ENCODE results near the gene FIZ1. TPM values are rescaled to one million over a fixed set of nuclear protein-coding genes. Genes with fewer than 3 reads are reported as not detected.

The FIZ1 gene
- total and polyA plus RNA-seq, 7 donors: 3.5 to 9.6 (median 8.9) TPM

DNA sequence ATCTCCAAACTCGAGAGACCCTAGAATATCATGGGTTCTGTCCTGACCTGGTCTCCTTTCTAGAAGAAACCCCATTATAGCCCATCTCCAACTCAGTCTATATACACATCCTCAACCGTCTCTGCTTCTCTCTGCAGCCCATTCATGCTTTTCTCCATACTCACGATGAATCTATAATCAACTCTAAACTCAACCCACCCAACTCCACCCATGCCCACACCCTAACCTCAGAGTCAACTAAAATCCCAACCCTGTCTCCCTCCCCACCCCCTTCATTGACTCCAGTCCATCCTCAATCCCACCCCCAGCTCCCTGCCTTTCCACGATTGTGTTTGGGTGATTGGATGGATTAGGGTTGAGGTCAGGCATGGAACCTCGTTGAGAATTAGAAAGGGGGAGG is 55.8 kb downstream of the FIZ1 start:
- H3K27ac ChIP-seq: no peak overlapping the region
- peaks cover 0 to 38% (median 27%) of the 10 kb centered on the region in 3 donors for H3K27me3 ChIP-seq

DNA sequence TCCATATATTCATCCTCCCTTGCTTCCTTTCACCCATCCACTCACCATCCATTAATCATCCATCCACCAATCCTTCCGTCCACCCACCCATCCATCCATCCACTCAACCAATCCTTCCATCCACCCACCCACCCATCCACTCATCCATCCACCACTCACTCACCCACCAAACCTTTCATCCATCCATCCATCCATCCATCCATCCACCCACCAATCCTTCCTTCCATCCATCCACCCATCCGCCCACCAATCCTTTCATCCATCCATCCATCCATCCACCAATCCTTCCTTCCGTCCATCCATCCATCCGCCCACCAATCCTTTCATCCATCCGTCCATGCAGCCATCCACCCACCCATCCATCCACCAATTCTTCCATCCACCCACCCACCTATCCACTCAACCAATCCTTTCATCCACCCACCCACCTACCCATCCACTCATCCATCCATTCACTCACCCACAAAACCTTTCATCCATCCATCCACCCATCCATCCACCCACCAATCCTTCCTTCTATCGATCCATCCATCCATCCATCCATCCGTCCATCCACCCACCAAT is 56.9 kb downstream of the FIZ1 start:
- H3K9me3 ChIP-seq: no peaks in the 10 kb centered on the region
- no peak overlapping the region for H3K4me3 ChIP-seq
- H3K36me3 ChIP-seq: no peaks in the 10 kb centered on the region
- H3K27ac ChIP-seq: no peak overlapping the region
- peaks cover 0 to 36% (median 18%) of the 10 kb centered on the region in 3 donors for H3K27me3 ChIP-seq
- intact Hi-C loops (cut with DNase I): no loop called here
- TF ChIP-seq POLR2AphosphoS5 (IDR thresholded peaks at IDR 0.05) (no peak), EP300 (IDR thresholded peaks at IDR 0.05) (no peak), POLR2A (IDR thresholded peaks at IDR 0.05) (no peak)
- TF ChIP-seq, protein P1, sequence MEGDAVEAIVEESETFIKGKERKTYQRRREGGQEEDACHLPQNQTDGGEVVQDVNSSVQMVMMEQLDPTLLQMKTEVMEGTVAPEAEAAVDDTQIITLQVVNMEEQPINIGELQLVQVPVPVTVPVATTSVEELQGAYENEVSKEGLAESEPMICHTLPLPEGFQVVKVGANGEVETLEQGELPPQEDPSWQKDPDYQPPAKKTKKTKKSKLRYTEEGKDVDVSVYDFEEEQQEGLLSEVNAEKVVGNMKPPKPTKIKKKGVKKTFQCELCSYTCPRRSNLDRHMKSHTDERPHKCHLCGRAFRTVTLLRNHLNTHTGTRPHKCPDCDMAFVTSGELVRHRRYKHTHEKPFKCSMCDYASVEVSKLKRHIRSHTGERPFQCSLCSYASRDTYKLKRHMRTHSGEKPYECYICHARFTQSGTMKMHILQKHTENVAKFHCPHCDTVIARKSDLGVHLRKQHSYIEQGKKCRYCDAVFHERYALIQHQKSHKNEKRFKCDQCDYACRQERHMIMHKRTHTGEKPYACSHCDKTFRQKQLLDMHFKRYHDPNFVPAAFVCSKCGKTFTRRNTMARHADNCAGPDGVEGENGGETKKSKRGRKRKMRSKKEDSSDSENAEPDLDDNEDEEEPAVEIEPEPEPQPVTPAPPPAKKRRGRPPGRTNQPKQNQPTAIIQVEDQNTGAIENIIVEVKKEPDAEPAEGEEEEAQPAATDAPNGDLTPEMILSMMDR (IDR thresholded peaks at IDR 0.05): no peak
- H3K4me1 ChIP-seq: peaks cover 0 to 5% (median 0%) of the 10 kb centered on the region in 4 donors
- WGBS, 2 donors: 92% methylated on average over 7 of the region's 7 CpGs
- DNase-seq: no peak

More for the DNA sequence above, 55.8 kb downstream of the FIZ1 start:
- H3K36me3 ChIP-seq: no peaks in the 10 kb centered on the region
- peaks cover 0 to 8% (median 0%) of the 10 kb centered on the region in 4 donors for H3K4me1 ChIP-seq
- DNase-seq: no peak
- 62 to 81% methylated on average over 5 of the region's 5 CpGs for WGBS, 2 donors
- intact Hi-C loops (cut with DNase I): no loop called here
- TF ChIP-seq EP300 (IDR thresholded peaks at IDR 0.05) (no peak), POLR2AphosphoS5 (IDR thresholded peaks at IDR 0.05) (no peak), POLR2A (IDR thresholded peaks at IDR 0.05) (no peak)
- TF ChIP-seq, protein P1 (IDR thresholded peaks at IDR 0.05): no peak
- H3K9me3 ChIP-seq: no peaks in the 10 kb centered on the region
- no peak overlapping the region for H3K4me3 ChIP-seq

Other genes starting within 250 kb of the FIZ1 start
- gene COX6B2, start 244.8 kb downstream of the FIZ1 start, total RNA-seq: under 1 TPM in 1 of 4 donors, not detected in 3; 0.16 TPM
- gene COX6B2, start 244.8 kb downstream of the FIZ1 start, polyA plus RNA-seq: 1 to 10 TPM in 2 of 3 donors, under 1 TPM in 1; 0.60 to 3.8 (median 1.4) TPM
- gene GARIN5B, start 236.3 kb downstream of the FIZ1 start, total RNA-seq: not detected
- not detected for gene GARIN5B, start 236.3 kb downstream of the FIZ1 start, polyA plus RNA-seq
- gene IL11, start 229.1 kb downstream of the FIZ1 start, total RNA-seq: 1 to 10 TPM in 1 of 4 donors, under 1 TPM in 1, not detected in 2; 0.81 to 4.4 TPM
- under 1 TPM in 1 of 3 donors, not detected in 2; 0.74 TPM for gene IL11, start 229.1 kb downstream of the FIZ1 start, polyA plus RNA-seq
- gene TMEM190, start 222.7 kb downstream of the FIZ1 start, total RNA-seq: not detected
- under 1 TPM in 1 of 3 donors, not detected in 2; 0.26 TPM for gene TMEM190, start 222.7 kb downstream of the FIZ1 start, polyA plus RNA-seq
- 1 to 10 TPM in 1 of 4 donors, under 1 TPM in 2, not detected in 1; 0.54 to 1.7 (median 0.66) TPM for gene TMEM238, start 215.2 kb downstream of the FIZ1 start, total RNA-seq
- gene TMEM238, start 215.2 kb downstream of the FIZ1 start, polyA plus RNA-seq: under 1 TPM in 2 of 3 donors, not detected in 1; 0.90 to 0.92 TPM
- 100 to 1,000 TPM; 253 to 607 (median 503) TPM for gene RPL28, start 213.6 kb downstream of the FIZ1 start, total RNA-seq
- 1,000 to 10,000 TPM; 1,833 to 2,816 (median 2,129) TPM for gene RPL28, start 213.6 kb downstream of the FIZ1 start, polyA plus RNA-seq
- gene UBE2S, start 191.7 kb downstream of the FIZ1 start, total RNA-seq: 10 to 100 TPM; 11.8 to 23.9 (median 14.8) TPM
- 10 to 100 TPM in 2 of 3 donors, 1 to 10 TPM in 1; 6.6 to 32.6 (median 16.2) TPM for gene UBE2S, start 191.7 kb downstream of the FIZ1 start, polyA plus RNA-seq
- gene SHISA7, start 156.2 kb downstream of the FIZ1 start, total RNA-seq: under 1 TPM in 3 of 4 donors, not detected in 1; 0.28 to 0.41 (median 0.36) TPM
- gene SHISA7, start 156.2 kb downstream of the FIZ1 start, polyA plus RNA-seq: under 1 TPM in 1 of 3 donors, not detected in 2; 0.04 TPM
- 100 to 1,000 TPM in 2 of 4 donors, 10 to 100 TPM in 2; 90.3 to 114 (median 101) TPM for gene ISOC2, start 137.9 kb downstream of the FIZ1 start, total RNA-seq
- gene ISOC2, start 137.9 kb downstream of the FIZ1 start, polyA plus RNA-seq: 100 to 1,000 TPM; 147 to 173 (median 162) TPM
- gene C19orf85, start 134.8 kb downstream of the FIZ1 start, total RNA-seq: not detected
- under 1 TPM in 1 of 3 donors, not detected in 2; 0.07 TPM for gene C19orf85, start 134.8 kb downstream of the FIZ1 start, polyA plus RNA-seq
- gene ZNF628, start 122.9 kb downstream of the FIZ1 start, total RNA-seq: 10 to 100 TPM in 1 of 4 donors, 1 to 10 TPM in 3; 1.4 to 15.0 (median 3.7) TPM
- gene ZNF628, start 122.9 kb downstream of the FIZ1 start, polyA plus RNA-seq: 10 to 100 TPM in 1 of 3 donors, 1 to 10 TPM in 2; 1.8 to 10.1 (median 2.5) TPM
- 10 to 100 TPM in 1 of 4 donors, 1 to 10 TPM in 3; 6.4 to 10.5 (median 8.4) TPM for gene NAT14, start 114.3 kb downstream of the FIZ1 start, total RNA-seq
- 10 to 100 TPM in 1 of 3 donors, 1 to 10 TPM in 2; 1.4 to 13.7 (median 2.4) TPM for gene NAT14, start 114.3 kb downstream of the FIZ1 start, polyA plus RNA-seq
- gene SSC5D, start 111.1 kb downstream of the FIZ1 start, total RNA-seq: 10 to 100 TPM in 3 of 4 donors, 1 to 10 TPM in 1; 9.9 to 66.7 (median 19.2) TPM
- gene SSC5D, start 111.1 kb downstream of the FIZ1 start, polyA plus RNA-seq: 1 to 10 TPM in 2 of 3 donors, not detected in 1; 1.2 to 3.8 TPM
- not detected for gene SBK2, start 62.4 kb downstream of the FIZ1 start, total RNA-seq
- not detected for gene SBK2, start 62.4 kb downstream of the FIZ1 start, polyA plus RNA-seq
- under 1 TPM in 1 of 4 donors, not detected in 3; 0.36 TPM for gene SBK3, start 54.0 kb downstream of the FIZ1 start, total RNA-seq
- gene SBK3, start 54.0 kb downstream of the FIZ1 start, polyA plus RNA-seq: under 1 TPM in 1 of 3 donors, not detected in 2; 0.23 TPM
- gene ZNF579, start 18.7 kb downstream of the FIZ1 start, total RNA-seq: 1 to 10 TPM; 1.4 to 3.0 (median 2.2) TPM
- gene ZNF579, start 18.7 kb downstream of the FIZ1 start, polyA plus RNA-seq: 1 to 10 TPM in 2 of 3 donors, under 1 TPM in 1; 0.69 to 4.0 (median 1.8) TPM
- 10 to 100 TPM; 24.5 to 37.1 (median 31.3) TPM for gene ZNF524, start 771 bp upstream of the FIZ1 start, total RNA-seq
- 10 to 100 TPM; 44.1 to 49.2 (median 45.5) TPM for gene ZNF524, start 771 bp upstream of the FIZ1 start, polyA plus RNA-seq
- 1 to 10 TPM; 2.3 to 8.6 (median 3.4) TPM for gene ZNF865, start 6.1 kb upstream of the FIZ1 start, total RNA-seq
- gene ZNF865, start 6.1 kb upstream of the FIZ1 start, polyA plus RNA-seq: 1 to 10 TPM; 2.4 to 9.3 (median 3.0) TPM
- gene ZNF784, start 25.0 kb upstream of the FIZ1 start, total RNA-seq: 1 to 10 TPM; 2.8 to 9.1 (median 3.7) TPM
- 1 to 10 TPM; 7.2 to 8.2 (median 7.2) TPM for gene ZNF784, start 25.0 kb upstream of the FIZ1 start, polyA plus RNA-seq
- 10 to 100 TPM; 23.5 to 45.5 (median 31.1) TPM for gene ZNF580, start 41.5 kb upstream of the FIZ1 start, total RNA-seq
- gene ZNF580, start 41.5 kb upstream of the FIZ1 start, polyA plus RNA-seq: 10 to 100 TPM; 10.4 to 27.9 (median 13.8) TPM
- 10 to 100 TPM; 18.2 to 43.2 (median 24.5) TPM for gene ZNF581, start 44.1 kb upstream of the FIZ1 start, total RNA-seq
- gene ZNF581, start 44.1 kb upstream of the FIZ1 start, polyA plus RNA-seq: 10 to 100 TPM; 17.1 to 24.4 (median 23.4) TPM
- 10 to 100 TPM; 16.6 to 22.9 (median 20.2) TPM for gene CCDC106, start 48.7 kb upstream of the FIZ1 start, total RNA-seq
- gene CCDC106, start 48.7 kb upstream of the FIZ1 start, polyA plus RNA-seq: 10 to 100 TPM in 2 of 3 donors, 1 to 10 TPM in 1; 5.5 to 10.8 (median 10.0) TPM
- gene U2AF2, start 55.5 kb upstream of the FIZ1 start, total RNA-seq: 10 to 100 TPM; 52.1 to 79.7 (median 65.4) TPM
- 100 to 1,000 TPM in 1 of 3 donors, 10 to 100 TPM in 2; 81.7 to 162 (median 86.9) TPM for gene U2AF2, start 55.5 kb upstream of the FIZ1 start, polyA plus RNA-seq
- 10 to 100 TPM; 22.8 to 54.3 (median 34.6) TPM for gene EPN1, start 75.7 kb upstream of the FIZ1 start, total RNA-seq
- gene EPN1, start 75.7 kb upstream of the FIZ1 start, polyA plus RNA-seq: 100 to 1,000 TPM; 137 to 162 (median 146) TPM
- gene NLRP9, start 138.9 kb upstream of the FIZ1 start, total RNA-seq: not detected
- gene NLRP9, start 138.9 kb upstream of the FIZ1 start, polyA plus RNA-seq: not detected
- gene RFPL4A, start 159.6 kb upstream of the FIZ1 start, total RNA-seq: not detected
- gene RFPL4A, start 159.6 kb upstream of the FIZ1 start, polyA plus RNA-seq: under 1 TPM in 1 of 3 donors, not detected in 2; 0.19 TPM
- not detected for gene RFPL4AL1, start 169.6 kb upstream of the FIZ1 start, total RNA-seq
- gene RFPL4AL1, start 169.6 kb upstream of the FIZ1 start, polyA plus RNA-seq: under 1 TPM in 1 of 3 donors, not detected in 2; 0.12 TPM
- gene NLRP11, start 232.5 kb upstream of the FIZ1 start, total RNA-seq: not detected
- under 1 TPM in 1 of 3 donors, not detected in 2; 0.04 TPM for gene NLRP11, start 232.5 kb upstream of the FIZ1 start, polyA plus RNA-seq
- not detected for gene NLRP4, start 237.0 kb upstream of the FIZ1 start, total RNA-seq
- gene NLRP4, start 237.0 kb upstream of the FIZ1 start, polyA plus RNA-seq: under 1 TPM in 1 of 3 donors, not detected in 2; 0.17 TPM

Measured in sigmoid colon (tissue), 7 donors.